ENCODE data around the gene CSTPP1.

Gene CSTPP1

DNA sequence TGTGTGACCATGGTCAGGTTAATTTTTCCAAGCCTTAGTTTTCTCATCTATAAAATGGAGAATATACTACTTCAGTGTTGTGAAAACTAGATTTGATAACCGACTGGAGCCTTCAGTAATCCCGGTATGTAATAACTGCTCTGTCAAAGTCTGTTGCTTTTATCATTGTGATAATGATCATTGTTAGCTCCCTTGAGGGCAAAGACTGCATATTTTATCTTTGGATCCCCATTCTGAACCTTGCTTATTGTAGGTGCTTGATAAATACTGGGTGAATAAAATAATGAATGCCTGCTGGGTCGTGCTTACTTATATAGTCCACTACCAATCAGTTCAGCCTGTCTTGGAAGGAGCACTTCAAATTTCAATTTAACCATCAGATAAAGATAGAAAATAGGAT is 134.8 kb downstream of the CSTPP1 start (continued):
- TF ChIP-seq, protein P1, sequence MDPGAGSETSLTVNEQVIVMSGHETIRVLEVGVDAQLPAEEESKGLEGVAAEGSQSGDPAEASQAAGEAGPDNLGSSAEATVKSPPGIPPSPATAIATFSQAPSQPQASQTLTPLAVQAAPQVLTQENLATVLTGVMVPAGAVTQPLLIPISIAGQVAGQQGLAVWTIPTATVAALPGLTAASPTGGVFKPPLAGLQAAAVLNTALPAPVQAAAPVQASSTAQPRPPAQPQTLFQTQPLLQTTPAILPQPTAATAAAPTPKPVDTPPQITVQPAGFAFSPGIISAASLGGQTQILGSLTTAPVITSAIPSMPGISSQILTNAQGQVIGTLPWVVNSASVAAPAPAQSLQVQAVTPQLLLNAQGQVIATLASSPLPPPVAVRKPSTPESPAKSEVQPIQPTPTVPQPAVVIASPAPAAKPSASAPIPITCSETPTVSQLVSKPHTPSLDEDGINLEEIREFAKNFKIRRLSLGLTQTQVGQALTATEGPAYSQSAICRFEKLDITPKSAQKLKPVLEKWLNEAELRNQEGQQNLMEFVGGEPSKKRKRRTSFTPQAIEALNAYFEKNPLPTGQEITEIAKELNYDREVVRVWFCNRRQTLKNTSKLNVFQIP (CRISPR knock-in tag; IDR thresholded peaks at IDR 0.05; ENCODE audit: borderline replicate concordance, low read depth), result no peak

DNA sequence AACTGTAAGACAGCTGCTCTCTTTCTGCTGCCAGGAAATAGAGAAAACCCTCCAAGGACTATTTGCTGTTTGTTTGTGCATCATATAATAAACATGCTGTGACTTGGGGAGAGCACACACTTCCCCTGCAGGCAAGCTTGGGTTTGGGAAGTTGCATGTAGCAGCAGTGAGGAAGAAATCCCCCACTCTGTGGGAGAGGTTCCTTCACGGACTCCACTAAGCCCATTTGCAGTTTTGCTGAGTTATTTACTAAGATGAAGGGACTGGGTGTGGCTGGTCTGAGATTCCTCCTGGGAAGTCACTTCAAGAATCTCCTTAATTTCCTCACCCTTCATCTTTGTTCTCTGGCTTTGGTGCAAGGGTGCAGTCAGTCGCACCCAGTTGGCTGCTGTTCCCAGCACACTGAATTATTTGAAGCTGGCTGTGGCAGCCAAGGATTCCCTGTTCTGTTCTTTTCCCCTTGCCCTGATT is 135.3 kb downstream of the CSTPP1 start:
- no peak for ATAC-seq

DNA sequence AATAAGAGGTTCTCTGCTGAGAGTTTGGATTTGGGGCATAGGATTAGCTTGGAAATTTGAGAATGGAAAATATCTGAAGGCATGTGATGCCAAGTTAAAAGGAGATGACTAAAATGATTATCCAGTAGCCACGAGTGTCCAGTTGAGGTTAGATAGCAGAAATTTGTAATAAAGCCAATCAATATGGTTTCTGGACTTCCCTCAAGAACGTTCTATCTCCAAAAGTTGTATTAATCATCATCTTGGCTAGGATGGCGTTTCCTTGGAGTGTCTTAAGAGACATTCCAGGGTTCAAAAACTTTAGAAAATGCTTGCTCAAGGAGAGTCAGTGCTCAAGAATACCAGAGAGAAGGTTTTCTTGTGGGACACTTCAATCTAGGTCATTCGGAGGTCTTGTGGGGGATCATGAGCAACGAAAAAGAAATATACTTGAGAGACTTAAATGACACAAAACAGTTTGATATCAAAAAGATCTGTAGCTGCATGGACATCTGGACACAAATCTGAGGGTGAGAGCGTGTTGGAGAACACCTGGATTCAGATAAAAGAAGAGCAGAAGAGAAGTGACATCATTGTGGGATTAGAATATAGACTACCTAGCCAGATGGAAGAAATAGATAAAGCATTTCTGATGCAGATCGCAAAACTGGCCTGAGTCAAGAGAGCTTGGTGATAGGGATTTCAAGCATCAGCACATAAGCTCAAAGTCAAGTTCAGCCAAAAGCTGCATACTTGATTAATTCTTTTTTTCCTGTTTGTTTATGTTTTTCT is 142.4 kb downstream of the CSTPP1 start:
- no peak for ATAC-seq
- no peak for TF ChIP-seq ZNF565 (CRISPR knock-in tag; conservative IDR thresholded peaks at IDR 0.05; ENCODE audit: low read depth)
- no peak for TF ChIP-seq GLIS3 (CRISPR knock-in tag; IDR thresholded peaks at IDR 0.05)
- no peak for TF ChIP-seq RARB (CRISPR knock-in tag; IDR thresholded peaks at IDR 0.05)
- no peak for TF ChIP-seq SNAI2 (CRISPR knock-in tag; IDR thresholded peaks at IDR 0.05)
- TF ChIP-seq, protein P2, sequence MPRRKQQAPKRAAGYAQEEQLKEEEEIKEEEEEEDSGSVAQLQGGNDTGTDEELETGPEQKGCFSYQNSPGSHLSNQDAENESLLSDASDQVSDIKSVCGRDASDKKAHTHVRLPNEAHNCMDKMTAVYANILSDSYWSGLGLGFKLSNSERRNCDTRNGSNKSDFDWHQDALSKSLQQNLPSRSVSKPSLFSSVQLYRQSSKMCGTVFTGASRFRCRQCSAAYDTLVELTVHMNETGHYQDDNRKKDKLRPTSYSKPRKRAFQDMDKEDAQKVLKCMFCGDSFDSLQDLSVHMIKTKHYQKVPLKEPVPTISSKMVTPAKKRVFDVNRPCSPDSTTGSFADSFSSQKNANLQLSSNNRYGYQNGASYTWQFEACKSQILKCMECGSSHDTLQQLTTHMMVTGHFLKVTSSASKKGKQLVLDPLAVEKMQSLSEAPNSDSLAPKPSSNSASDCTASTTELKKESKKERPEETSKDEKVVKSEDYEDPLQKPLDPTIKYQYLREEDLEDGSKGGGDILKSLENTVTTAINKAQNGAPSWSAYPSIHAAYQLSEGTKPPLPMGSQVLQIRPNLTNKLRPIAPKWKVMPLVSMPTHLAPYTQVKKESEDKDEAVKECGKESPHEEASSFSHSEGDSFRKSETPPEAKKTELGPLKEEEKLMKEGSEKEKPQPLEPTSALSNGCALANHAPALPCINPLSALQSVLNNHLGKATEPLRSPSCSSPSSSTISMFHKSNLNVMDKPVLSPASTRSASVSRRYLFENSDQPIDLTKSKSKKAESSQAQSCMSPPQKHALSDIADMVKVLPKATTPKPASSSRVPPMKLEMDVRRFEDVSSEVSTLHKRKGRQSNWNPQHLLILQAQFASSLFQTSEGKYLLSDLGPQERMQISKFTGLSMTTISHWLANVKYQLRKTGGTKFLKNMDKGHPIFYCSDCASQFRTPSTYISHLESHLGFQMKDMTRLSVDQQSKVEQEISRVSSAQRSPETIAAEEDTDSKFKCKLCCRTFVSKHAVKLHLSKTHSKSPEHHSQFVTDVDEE (CRISPR knock-in tag; IDR thresholded peaks at IDR 0.05), result no peak
- TF ChIP-seq ZFP3 (CRISPR knock-in tag; IDR thresholded peaks at IDR 0.05), result no peak
- no peak for TF ChIP-seq ZC3H10 (CRISPR knock-in tag; IDR thresholded peaks at IDR 0.05)
- no peak for TF ChIP-seq ISL1 (CRISPR knock-in tag; IDR thresholded peaks at IDR 0.05)
- TF ChIP-seq CSDC2 (CRISPR knock-in tag; IDR thresholded peaks at IDR 0.05), result no peak
- no peak for TF ChIP-seq ARNTL (CRISPR knock-in tag; IDR thresholded peaks at IDR 0.05; ENCODE audit: borderline replicate concordance, low read depth)
- TF ChIP-seq TOX (CRISPR knock-in tag; IDR thresholded peaks at IDR 0.05; ENCODE audit: borderline replicate concordance), result no peak
- TF ChIP-seq PPARA (CRISPR knock-in tag; IDR thresholded peaks at IDR 0.05; ENCODE audit: borderline replicate concordance), result no peak
- TF ChIP-seq, protein P3, sequence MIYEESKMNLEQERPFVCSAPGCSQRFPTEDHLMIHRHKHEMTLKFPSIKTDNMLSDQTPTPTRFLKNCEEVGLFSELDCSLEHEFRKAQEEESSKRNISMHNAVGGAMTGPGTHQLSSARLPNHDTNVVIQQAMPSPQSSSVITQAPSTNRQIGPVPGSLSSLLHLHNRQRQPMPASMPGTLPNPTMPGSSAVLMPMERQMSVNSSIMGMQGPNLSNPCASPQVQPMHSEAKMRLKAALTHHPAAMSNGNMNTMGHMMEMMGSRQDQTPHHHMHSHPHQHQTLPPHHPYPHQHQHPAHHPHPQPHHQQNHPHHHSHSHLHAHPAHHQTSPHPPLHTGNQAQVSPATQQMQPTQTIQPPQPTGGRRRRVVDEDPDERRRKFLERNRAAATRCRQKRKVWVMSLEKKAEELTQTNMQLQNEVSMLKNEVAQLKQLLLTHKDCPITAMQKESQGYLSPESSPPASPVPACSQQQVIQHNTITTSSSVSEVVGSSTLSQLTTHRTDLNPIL (CRISPR knock-in tag; IDR thresholded peaks at IDR 0.05; ENCODE audit: low read depth), result no peak
- no peak for TF ChIP-seq ZNF70 (CRISPR knock-in tag; IDR thresholded peaks at IDR 0.05)
- TF ChIP-seq ZFP30 (CRISPR knock-in tag; IDR thresholded peaks at IDR 0.05), result no peak
- TF ChIP-seq OSR1 (CRISPR knock-in tag; IDR thresholded peaks at IDR 0.05), result no peak
- TF ChIP-seq, protein P4, sequence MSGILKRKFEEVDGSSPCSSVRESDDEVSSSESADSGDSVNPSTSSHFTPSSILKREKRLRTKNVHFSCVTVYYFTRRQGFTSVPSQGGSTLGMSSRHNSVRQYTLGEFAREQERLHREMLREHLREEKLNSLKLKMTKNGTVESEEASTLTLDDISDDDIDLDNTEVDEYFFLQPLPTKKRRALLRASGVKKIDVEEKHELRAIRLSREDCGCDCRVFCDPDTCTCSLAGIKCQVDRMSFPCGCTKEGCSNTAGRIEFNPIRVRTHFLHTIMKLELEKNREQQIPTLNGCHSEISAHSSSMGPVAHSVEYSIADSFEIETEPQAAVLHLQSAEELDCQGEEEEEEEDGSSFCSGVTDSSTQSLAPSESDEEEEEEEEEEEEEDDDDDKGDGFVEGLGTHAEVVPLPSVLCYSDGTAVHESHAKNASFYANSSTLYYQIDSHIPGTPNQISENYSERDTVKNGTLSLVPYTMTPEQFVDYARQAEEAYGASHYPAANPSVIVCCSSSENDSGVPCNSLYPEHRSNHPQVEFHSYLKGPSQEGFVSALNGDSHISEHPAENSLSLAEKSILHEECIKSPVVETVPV (CRISPR knock-in tag; IDR thresholded peaks at IDR 0.05), result no peak

More for the DNA sequence above, 135.3 kb downstream of the CSTPP1 start:
- TF ChIP-seq TCF4 (CRISPR knock-in tag; IDR thresholded peaks at IDR 0.05; ENCODE audit: borderline replicate concordance) (no peak), ESRRG (CRISPR knock-in tag; IDR thresholded peaks at IDR 0.05) (no peak), ZNF70 (CRISPR knock-in tag; IDR thresholded peaks at IDR 0.05) (no peak), GLIS3 (CRISPR knock-in tag; IDR thresholded peaks at IDR 0.05) (no peak), BACH2 (CRISPR knock-in tag; IDR thresholded peaks at IDR 0.05; ENCODE audit: borderline replicate concordance) (no peak), TOX (CRISPR knock-in tag; IDR thresholded peaks at IDR 0.05; ENCODE audit: borderline replicate concordance) (no peak)
- TF ChIP-seq, protein P4 (CRISPR knock-in tag; IDR thresholded peaks at IDR 0.05), result no peak
- TF ChIP-seq, protein P1 (CRISPR knock-in tag; IDR thresholded peaks at IDR 0.05; ENCODE audit: borderline replicate concordance, low read depth), result no peak
- TF ChIP-seq, protein P2 (CRISPR knock-in tag; IDR thresholded peaks at IDR 0.05), result no peak
